Urothelium cell line (cell line): ENCODE measurements around the gene CCDC148.
"Not testable (repeated sequence)": the region's sequence is repeated elsewhere in the genome, so short reads cannot be mapped to it uniquely, and the experiment has no call there.

ENCODE experiments used
- DNase-seq: peaks from one replicate; pipeline ENCODE4 v3.0.0; 2011; ENCODE audit warnings: low spot score, mixed read lengths
- FAIRE-seq: peaks from 2 replicates; lab custom pipeline; 2011; peaks lifted over from hg19 to GRCh38; lab: Jason Lieb, UNC

CCDC148 gene

GRCh38 chr2:158443606-158444005 is 12.9 kb downstream of the CCDC148 start:
- DNase-seq (no peak), FAIRE-seq (no peak)

GRCh38 chr2:158439062-158439461 is 17.5 kb downstream of the CCDC148 start:
- not testable (repeated sequence) for DNase-seq, FAIRE-seq

GRCh38 chr2:158433716-158434115 is 22.8 kb downstream of the CCDC148 start:
- not testable (repeated sequence) for FAIRE-seq, DNase-seq

DNA sequence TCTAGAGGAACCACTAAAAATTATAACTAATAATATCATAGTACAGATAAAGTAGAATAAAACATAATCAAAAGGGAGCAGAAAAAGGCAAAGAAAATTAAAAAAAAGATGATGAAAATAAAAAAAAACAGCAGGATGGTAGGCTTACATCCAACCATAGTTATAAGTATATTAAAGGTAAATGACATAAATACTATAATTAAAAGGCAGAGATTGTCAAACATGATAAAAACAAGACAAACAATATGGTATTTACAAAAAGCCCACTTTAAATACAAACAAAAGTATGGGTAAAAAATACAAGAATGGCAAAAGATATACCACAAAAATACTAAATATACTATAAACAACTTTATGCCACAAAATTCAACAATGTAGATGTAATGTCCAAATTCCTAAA is 24.4 kb downstream of the CCDC148 start:
- FAIRE-seq (no peak), DNase-seq (no peak)

DNA sequence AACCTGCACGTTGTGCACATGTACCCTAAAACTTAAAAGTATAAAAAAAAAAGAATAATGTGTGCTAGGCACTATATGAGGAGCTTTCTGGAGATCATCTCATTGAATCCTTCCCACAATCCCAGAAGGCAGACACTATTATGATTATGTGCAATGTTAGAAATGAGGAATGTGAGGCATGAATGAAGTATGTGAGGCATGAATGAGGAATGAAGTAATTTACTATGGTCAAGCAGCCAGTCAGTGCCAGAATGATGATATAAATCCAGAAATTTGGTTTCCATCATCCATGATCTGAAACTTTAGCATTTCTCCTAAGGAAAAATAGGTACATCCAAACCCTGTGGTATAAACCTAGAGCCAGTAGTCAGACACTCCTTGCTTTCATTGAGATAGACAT is 42.0 kb downstream of the CCDC148 start:
- DNase-seq, result peak; percentile 46

GRCh38 chr2:158413581-158413980 is 43.0 kb downstream of the CCDC148 start:
- DNase-seq, result no peak
- FAIRE-seq, result no peak

More for the DNA sequence above, 42.0 kb downstream of the CCDC148 start:
- FAIRE-seq, result no peak

DNA sequence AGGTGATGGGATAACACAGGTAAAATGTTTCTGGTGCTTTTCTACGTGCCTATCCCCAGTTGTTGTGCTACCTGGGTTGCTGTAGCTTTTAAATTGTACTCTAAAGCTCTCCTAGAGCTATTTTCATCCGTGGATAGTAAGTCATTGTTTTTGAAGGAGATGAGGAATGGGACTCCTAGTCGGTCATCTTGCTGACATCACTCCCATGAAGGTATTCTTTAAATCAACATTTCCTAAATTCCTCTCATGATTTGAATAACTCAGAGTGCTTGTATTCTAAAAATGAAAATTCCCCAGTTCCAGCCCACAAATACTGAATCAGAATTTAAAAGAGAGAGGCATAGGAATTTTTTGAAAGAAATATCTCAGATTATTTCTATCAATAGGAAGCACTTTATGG is 44.3 kb downstream of the CCDC148 start:
- DNase-seq, result no peak
- FAIRE-seq, result no peak

DNA sequence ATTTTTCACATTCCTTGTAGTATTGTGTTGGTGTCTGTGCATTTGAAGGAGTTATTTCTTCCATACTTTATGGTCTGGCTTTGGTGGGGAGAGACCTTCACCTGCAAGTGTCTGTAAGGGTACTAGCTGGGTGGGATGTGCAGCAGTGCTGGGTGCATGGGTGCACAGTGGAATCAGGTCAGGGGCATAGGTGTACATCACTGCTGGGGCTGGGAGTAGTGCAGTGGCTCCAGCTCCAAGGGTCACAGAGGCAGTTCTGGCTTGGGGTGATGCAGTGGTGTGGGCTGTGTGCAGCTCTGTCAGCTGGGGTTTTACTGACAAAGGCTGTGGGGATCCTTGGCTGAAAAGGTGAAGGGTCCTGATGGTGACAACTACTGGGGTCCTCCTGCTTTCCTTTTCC is 44.8 kb downstream of the CCDC148 start:
- FAIRE-seq, result no peak
- no peak for DNase-seq

GRCh38 chr2:158410132-158410531 is 46.4 kb downstream of the CCDC148 start:
- DNase-seq (no peak), FAIRE-seq (no peak)

DNA sequence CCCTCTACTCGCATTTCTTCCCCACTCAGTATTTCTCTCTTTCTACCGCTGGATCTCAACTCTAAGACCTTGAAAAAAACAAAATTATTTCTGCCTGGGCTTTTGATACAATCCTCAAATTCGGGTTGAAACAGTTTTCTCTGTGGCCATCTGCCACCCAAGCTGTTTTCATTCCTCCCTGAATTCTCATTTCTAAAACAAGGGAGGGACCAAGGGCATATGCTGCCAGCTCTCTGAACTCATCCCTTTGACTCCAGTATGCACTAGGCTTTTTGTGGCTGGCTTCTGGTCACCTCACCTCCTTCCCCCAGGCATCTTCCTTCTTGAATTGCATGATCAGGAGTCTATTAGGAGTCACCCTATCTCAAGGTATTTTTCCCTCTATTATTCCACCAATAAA is 49.5 kb downstream of the CCDC148 start:
- no peak for FAIRE-seq
- no peak for DNase-seq

GRCh38 chr2:158405341-158405740 is 51.2 kb downstream of the CCDC148 start:
- DNase-seq (no peak), FAIRE-seq (no peak)

DNA sequence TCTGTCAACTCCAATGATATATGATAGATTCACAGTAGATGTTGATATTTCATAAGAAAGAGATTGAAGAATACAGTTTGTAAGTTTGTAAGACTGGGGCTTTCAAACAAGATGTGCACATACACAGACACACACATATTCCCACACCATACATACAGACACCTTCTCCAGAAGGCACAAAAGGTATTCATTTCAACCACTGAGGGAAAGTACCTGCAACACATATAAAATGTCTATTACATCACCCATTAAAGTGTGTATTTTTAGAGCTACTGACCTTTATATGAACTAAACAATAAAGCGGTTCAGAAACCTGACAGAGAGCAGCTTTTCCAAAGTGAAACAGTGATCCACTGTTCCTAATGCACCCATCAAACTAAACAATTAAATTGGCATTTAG is 53.3 kb downstream of the CCDC148 start:
- no peak for DNase-seq
- no peak for FAIRE-seq

DNA sequence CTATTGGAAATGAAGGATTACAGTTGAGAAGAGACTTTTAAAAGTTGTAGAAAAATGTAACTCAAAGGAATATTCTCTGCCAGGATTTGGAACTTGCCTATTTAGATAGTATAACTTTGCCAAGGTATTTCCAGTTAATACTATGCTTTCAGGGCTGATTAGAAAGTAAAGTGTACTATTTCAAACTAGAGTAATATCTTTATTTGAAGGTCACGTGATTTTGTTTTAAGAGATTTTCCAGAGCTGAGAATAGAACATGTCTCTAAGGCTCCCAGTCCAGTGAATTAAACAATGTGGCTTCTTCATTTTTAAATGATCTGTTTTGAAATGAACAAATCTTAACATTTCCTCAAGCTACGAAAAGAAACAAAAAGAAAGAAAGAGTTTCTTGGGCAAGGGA is 53.9 kb downstream of the CCDC148 start:
- no peak for DNase-seq
- FAIRE-seq, result no peak

DNA sequence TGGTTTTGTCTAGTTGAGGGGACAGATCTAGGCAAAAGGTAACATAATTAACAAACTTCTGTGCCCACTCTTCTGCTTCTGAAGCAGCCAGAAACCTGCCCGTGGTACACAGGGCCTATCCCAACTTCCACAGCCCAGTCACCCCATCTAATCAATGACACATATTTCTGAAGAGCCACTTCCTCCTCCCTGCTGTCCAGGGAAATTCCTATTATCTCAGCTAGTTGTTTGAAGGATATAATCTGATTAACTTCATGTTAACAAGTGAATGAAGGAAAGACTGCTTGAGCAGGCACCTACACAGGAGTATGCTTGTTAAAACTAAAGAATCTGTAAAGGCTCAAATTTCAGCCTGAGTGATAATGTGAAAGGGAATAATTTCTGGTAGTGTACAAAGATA is 61.4 kb downstream of the CCDC148 start:
- DNase-seq, result no peak

GRCh38 chr2:158394453-158394852 is 62.1 kb downstream of the CCDC148 start:
- FAIRE-seq, result no peak

More for the DNA sequence above, 61.4 kb downstream of the CCDC148 start:
- FAIRE-seq, result no peak

GRCh38 chr2:158393886-158394285 is 62.7 kb downstream of the CCDC148 start:
- FAIRE-seq (no peak), DNase-seq (no peak)

More at GRCh38 chr2:158394453-158394852, 62.1 kb downstream of the CCDC148 start:
- no peak for DNase-seq

DNA sequence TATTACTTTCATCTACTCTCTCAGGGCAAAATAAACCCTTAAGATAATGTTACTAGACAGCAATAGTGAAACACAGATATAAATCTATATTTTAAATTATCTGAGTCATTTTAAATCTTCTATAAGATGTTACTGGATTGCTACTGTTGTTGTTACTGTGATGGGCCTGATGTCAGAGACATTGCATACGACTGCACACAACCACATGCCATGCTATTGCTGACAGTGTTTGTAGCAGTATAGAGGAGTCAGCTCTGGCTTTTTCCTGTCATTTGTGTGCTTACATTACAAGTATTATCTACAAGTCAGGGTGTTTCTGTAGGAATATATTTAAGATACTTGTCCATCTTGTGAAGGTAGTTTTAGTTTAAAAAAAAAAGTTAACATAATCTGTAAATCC is 63.9 kb downstream of the CCDC148 start:
- FAIRE-seq (no peak), DNase-seq (no peak)

- FAIRE-seq (no peak), DNase-seq (peak; percentile 30)
Measured at GRCh38 chr2:158391876-158392275, 64.7 kb downstream of the CCDC148 start.

GRCh38 chr2:158391361-158391760 is 65.2 kb downstream of the CCDC148 start:
- FAIRE-seq, result no peak

GRCh38 chr2:158388159-158388558 is 68.4 kb downstream of the CCDC148 start:
- no peak for DNase-seq
- FAIRE-seq, result no peak

More at GRCh38 chr2:158391361-158391760, 65.2 kb downstream of the CCDC148 start:
- no peak for DNase-seq

DNA sequence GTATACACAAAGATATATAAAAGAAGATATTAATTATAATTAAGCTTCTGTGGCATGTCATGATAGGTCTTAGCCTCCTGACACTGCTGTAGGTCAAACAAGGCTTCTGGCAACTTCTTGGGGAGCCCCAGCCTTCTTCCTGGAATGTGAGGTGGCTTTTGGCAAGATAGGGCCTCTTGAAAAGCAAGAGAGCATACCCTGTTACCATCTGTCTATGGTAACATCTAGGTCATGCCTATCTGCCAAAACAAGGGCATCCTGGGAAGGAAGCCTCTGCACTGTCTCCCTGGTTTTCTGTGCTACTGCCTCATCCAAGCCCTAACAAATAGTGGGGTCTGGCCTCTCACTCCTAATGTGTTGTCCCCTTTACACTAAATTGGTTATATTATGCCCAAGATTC is 70.9 kb downstream of the CCDC148 start:
- FAIRE-seq (no peak), DNase-seq (no peak)

- FAIRE-seq (no peak), DNase-seq (no peak)
Measured at GRCh38 chr2:158381978-158382377, 74.6 kb downstream of the CCDC148 start.

DNA sequence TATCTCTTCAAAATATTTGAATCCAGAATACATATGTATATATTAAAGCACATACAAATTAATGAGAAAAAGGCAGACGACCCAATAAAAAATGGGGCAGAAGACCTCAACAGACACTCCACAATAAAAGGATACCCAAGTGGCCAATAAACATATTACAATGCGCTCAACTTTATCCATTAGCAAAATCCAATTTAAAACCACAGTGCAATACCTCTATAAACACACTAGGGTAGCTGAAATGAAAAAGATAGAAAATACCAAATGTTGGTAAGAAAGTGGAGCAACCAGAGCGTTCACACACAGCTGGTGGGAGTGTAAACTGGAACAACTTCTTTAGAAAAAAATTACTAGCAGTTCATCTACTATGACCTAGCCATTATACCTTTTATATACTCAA is 75.3 kb downstream of the CCDC148 start:
- FAIRE-seq (no peak), DNase-seq (no peak)

- DNase-seq (no peak), FAIRE-seq (no peak)
Measured at GRCh38 chr2:158380746-158381145, 75.8 kb downstream of the CCDC148 start.
